Activated CD4-positive, alpha-beta T cell treated with anti-CD3 and anti-CD28 coated beads, Interleukin-2, amount 50 U/mL, for 1 hour (primary cell): ENCODE results near the gene SNX17.
A peak's percentile ranks its signal among the peaks of the same experiment; 100 is the strongest.

Source experiments
- DNase-seq: peaks from one replicate; pipeline ENCODE4 v3.0.0-alpha.2; 2020

The SNX17 gene

DNA sequence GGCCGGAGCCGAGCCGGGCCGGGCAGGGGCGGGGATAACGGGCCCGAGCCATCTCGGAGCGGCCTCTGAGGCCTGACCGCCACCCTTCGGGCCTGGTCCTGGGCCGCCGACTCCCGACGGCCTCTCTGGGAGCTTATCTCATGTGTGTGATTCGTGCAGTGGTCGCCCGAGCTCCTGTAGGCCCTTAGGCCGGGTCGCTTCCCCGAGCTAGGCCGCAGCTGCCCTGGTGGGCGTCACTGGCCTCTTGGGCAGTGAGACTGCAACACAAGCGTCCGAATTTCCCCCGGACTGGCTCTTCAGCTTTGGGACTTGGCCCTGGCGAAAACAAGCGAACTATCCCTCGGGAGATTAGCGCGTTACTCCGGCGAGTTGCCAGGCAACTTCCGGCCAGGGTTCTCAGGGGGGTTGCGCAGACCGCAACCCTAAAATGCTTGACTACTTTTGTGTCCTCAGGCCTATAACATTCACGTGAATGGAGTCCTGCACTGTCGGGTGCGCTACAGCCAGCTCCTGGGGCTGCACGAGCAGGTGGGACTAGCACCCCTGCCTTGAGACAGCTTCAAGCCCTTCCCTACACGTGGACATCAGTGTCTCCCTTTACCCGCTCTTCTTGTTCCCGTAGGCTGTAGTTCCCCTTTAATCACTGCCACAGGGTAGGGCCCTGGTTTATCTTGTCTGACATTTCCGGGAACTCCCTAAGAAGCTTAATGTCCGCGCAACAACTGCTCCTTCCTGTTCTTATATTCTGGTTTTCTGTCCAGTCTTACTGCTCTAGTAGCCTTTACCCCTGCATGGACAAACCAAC, 602 bp downstream of the SNX17 start:
- peak; percentile 18 for DNase-seq

DNA sequence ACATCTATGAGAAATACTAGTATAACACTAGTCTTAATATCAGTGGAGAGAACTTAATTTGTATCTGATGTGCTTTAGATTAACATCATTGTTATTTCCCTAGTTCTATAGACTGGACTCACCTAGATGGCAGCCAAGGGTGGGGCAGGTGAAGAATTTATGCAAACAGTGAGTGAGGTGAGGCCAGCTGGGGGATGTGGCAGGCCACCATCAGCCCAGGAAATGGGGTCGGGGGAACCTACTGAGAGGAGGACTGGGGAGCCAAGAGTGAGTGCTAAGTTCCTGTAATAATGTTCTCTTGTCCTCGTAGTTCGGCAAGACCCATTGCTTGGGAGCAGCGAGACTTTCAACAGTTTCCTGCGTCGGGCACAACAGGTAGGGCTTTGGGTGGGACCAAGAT, 2.5 kb downstream of the SNX17 start:
- no peak for DNase-seq

DNA sequence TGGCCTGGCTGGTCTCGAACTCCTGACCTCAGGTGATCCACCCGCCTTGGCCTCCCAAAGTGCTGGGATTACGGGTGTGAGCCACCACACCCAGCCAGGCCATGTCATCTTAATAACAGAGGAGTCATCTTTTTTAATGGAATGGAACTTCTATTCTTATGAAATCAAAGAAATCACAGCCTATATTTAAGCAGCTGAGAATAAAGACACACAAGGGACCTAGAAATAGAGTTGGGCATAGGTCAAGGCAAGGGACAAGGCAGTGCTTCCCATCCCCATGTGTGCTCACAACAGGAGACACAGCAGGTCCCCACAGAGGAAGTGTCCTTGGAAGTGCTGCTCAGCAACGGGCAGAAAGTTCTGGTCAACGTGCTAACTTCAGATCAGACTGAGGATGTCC, 3.2 kb downstream of the SNX17 start:
- DNase-seq, result no peak

DNA sequence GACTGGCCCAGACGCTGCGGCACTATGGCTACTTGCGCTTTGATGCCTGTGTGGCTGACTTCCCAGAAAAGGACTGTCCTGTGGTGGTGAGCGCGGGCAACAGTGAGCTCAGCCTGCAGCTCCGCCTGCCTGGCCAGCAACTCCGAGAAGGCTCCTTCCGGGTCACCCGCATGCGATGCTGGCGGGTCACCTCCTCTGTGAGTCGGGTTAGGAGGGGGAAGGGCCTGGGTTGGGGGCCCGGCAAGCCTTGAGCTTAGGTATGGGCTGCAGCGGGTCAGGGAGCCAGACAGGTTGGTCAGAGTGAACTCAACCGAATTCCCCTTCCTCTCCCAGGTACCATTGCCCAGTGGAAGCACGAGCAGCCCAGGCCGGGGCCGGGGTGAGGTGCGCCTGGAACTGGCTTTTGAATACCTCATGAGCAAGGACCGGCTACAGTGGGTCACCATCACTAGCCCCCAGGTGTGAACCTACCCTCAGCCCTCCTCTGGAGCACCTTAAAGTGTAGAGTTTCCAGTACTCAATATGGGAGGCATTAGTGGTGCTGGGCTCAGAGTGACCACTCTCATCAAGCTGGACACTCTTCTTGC, 5.2 kb downstream of the SNX17 start:
- no peak for DNase-seq

DNA sequence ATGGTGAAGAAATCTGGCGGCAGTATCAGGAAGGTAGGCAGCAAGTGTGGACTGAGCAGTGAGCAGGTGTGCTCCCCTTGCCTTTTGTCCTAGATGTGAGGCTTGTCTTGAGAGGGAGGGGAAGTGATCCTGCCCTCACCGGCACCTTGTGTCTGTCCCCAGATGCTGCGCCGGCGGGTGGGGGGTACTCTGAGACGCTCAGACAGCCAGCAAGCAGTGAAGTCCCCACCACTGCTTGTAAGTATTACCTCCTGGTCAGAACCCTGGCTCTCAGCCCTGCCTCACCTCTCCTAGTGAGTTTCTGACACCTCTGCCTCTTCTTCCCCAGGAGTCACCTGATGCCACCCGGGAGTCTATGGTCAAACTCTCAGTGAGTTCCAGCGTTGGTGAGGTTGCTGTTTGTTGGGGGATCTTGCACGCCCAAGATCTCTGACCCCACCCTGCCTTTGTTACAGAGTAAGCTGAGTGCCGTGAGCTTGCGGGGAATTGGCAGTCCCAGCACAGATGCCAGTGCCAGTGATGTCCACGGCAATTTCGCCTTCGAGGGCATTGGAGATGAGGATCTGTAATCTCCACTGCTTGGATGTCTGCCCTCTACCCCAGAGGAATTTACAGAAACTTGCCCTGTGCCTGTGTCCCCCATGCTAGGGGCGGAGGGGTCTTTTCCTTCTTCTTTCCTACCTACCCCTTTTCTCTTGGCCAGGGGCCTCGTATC, 5.9 kb downstream of the SNX17 start:
- no peak for DNase-seq

DNA sequence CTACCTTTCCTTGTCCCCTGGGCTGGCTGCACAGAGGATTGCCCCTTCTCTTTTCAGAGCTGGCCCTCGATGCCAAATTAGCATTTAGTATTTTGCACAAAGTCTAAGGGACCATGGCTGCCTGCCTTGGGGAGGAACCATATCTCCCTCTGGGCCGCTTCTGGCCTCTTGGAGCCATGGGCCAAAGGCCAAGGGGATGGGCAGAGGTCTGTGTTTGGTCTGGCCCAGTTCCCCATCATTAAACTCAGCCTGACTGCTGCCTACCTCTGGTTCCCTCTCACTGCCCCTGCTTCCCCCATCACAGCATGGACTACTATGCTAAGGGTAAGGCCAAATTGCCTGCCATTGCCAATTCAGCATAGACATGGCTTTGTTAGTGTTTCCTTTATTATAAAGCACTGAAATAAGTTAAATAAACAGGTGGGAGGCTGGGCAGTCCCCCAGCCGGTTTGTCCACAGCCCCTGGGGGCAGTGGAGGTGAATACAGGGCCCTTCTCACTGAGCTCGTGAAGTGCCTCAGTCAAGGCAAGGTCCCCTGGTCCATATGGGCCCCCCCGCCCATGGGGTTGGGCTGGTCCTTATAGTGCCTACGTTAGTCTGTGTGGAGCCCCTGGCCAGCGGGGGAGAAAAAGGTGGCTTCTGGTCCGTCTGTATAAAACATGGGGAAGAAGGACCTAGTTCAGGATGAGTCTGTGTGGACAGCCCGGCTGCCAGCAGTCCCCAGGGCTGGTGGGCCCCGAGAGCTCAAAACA, 6.6 kb downstream of the SNX17 start:
- no peak for DNase-seq

DNA sequence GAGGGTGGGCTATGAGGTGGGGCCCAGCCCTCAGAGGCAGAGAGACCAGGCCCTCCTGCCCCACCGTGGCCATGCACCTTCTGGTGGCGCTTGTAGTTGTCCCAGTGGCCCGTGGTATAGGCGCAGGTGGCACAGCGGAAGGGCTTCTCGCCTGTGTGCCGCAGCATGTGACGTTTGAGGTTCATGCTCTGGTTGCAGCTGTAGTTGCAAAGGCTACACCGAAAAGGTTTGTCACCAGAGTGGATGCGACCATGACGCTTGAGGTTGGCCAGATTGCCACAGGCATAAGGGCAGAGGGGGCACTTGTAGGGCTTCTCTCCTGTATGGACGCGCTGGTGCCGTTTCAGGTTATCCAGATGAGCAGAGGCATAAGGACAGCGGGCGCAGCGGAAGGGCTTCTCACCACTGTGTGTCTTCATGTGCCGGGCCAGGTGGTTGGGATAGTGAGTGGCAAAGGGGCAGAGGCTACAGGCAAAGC, 7.2 kb downstream of the SNX17 start:
- no peak for DNase-seq

DNA sequence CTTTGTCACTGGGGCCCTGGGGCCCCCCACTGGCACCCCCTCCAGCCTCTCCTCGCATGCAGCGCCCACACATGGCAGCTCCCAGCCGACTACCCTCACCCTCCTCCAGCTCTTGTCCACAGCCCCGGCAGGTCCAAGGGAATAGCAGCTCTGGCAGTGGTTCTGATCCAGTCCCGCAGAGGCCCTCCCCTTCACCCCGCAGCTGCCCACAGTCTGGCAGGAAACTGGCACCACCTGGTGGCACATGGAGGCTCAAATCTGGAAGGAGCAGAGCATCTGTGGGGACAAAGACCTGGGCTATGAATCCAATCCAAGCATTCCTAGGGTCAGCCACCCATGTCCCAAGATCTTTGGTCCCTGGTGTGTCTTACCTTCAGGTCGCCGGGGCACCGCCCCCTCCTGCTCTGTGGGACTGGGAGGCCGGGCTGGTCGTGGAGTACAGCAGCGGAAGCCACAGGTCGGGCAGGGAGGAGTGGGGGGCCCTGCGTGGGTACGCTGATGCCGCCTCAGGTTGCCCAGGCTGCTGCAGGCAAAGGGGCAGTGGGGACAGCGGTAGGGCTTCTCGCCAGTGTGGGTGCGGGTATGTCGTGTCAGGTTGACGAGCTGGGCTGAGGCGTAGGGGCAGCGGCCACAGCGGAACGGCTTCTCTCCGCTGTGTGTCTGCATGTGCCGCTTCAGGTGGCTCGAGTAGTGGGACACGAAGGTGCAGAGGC, 7.8 kb downstream of the SNX17 start:
- DNase-seq, result no peak

DNA sequence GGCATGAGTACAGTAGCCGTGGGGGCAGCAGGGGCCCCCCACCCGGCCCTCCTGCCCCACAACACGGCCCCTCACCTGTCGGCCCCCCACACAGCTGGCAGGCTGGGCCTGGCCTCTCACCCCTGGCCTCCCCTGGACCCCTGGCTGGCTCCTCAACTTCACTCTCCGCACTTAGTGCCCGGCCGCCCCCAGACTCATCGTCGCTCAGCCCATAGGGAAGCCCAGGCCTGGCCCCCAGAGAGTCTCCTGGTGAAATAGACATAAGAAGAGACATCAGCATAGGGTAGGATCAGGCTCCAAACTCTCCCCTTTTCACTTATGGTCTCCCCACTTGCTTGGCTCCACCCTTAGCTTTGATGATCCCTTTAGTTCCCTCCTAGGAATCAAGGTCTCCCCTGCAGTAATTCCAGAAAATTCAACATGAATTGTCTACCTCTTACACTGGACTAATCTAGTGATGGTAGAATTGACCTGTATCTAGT, 8.4 kb downstream of the SNX17 start:
- DNase-seq, result no peak

DNA sequence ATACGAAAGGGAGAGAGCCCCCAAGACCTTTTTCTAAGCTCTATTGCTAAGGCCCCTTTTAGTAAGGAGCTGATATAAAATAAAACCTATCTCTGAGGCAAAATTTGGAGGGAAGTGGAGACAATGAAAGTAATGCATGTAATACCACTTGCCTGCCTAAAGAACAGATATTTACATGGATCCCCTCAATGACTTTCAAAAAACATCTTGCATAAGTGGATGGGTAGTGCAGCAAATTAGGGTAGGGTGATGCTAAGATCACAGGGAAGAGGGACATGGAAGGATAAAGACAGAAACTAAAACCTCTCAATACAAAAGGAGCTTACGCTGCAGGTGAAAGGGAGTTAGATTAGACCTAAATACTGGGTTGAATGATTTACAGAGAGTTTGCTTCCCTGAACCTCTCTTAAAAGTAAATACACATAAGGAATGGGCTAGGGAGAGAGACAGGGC, 9.0 kb downstream of the SNX17 start:
- DNase-seq, result no peak

DNA sequence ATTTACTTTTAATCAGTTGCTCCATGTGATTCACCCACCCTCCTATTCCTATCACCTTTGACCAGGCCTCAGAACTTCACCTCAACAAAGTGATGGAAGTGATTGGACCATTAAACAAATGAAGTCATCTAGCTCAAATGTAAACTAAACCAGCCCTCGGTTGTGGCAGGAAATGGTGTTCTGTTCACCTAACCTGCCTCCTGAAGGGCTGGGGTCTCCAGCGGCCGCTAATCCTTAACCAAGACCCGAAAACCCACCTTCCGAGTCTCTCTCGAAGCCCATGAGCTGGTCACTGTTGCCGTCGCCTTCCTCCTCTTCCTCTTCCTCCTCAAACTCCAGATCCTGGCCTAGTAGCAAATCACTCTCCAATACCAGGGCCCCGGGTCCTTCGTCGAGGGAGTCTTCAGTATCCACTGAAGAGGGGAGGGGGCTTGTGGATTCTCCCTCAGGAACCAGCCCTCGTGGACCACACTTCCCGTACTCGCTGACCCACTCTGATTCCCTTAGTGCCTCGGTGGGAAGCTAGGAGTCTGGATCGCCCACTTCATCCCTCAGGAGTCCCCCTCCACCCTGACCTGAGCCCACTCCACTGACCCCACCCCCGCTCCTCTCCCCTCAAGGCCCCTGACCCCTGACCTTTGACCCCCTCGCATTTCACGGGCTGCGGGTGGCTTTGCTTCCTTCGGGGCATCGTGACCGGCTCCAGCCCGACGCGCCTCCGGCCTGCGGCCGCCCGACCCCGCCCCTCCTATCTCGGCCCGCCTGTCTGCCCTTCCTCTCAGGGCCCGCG, 9.6 kb downstream of the SNX17 start:
- peak; percentile 28 for DNase-seq

DNA sequence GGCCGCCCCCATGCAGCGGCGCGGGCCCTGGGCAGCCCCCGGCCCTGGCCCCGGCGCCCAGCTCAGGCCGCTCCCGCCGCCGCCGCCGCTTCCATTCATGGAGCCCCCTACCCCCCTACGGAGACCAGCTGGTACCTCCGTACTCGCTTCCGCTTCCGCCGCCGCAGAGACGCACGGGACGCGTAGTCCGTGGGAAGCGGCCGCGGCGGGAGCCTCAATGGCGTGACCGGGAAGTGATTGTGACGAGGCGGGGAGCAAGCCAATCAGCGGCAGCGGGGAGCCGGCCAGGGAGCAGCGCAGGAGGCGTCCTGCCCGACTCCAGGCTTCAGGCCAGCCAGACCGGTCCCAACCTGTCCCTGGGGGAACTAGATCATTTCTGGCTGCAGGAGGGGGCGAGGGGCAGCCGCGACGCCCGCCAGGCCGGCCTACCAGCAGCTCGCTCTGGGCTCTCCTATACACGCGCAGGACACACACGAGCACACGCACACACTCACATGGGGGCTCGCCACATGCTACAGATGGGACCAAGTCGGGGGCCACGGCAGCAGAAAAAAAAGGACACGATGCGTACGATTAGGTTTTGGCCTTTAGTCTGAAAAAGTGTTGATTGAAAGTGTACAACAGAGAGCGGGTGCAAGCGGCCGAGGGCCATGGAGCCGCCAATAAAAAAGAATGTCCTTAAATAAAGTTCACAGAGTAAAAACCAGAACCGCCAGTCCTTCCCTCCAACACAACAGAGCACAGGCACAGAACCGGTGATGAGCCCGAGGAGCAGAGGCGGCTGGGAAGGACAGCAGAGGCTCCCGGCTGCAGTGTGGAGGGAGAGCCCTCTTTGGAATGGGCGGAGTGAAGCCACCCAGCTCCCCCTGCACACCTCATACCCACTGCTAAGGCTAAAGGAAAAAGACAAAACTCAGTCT, 10.5 kb downstream of the SNX17 start, which contains the start of gene ZNF513:
Gene ZNF513 (minus strand): TSS at position 109 of the 920 bp plus-strand sequence. CDS start 208 bp downstream, outside the sequence.
- DNase-seq, result peak; percentile 84

DNA sequence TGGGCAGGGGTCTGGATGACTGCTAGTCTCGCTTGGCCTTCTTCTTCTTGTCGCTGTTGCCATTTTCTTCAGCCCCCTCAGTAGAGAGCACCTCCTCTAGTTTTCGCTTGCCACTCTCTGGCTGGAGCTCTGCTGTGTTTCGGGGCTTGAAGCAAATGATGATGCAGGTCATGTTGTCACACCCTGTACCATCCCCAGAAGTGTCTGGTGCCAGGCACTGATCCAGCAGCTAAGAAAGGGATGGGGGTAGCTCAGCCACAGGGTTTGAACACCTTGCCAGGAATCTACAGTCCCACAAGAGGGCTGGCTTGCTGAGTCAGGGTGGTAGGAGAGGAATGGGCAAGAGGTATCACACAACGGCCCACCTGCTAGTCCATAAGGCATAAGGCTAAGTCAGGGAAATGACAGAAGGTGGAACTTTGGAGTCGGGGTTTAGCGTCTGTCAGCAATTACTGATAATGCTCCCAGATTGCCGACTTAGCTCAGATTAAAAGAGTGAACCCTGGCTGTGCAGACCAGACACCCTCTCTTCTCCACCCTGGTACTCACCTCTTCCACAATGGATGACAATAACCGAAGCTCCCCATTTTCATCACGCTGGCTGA, 11.3 kb downstream of the SNX17 start:
- DNase-seq, result no peak

DNA sequence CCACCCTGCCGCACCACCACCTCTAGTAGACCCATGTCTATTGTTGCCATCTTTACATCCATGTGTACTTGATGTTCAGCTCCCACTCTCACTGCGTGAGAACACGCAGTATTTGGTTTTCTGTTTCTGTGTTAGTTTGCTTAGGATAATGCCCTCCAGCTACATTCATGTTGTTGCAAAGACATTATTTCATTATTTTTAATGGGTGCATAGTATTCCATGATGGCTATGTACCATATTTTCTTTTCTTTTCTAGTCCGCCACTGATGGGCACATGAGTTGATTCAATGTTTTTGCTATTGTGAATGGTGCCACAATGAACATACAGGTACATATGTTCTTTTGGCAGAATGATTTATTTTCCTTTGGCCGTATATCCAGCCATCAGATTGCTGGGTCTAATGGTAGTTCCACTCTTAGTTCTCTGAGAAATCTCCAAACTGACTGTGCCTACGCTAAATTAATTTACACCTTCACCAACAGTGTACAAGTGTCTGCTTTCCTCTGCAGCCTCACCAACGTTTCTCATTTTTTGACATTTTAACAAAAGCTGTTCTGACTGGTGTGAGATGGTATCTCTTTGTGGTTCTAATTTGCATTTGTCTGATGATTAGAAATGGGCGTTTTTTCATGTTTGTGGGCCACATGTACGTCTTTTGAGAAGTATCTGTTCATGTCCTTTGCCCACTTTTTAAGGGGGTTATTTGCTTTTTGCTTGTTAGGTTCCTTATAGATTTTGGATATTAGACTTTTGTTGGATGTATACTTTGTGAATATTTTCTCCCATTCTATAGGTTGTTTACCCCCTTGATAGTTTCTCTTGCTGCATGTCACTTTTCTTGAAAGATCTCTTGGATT, 20.6 kb downstream of the SNX17 start:
- no peak for DNase-seq

DNA sequence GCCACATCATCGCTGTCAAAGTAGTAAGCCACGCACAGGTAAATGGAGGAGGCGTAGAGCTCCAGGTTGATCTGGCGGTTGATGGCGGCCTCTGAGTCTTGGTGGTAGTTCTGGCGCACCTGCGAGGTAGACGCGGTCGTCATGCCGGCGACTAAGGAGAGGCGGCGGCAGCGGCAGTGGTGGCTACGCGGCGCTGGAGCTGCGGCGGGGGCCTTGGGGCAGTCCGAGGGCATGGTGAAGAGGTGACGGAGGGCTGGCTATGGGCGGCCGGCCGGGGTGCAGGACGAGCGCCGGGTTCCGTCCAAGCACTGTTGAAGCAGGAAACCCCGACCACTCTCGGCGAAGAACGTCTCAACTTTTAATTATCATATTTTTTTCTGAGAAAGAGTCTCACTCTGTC, 22.8 kb downstream of the SNX17 start:
- DNase-seq, result no peak

DNA sequence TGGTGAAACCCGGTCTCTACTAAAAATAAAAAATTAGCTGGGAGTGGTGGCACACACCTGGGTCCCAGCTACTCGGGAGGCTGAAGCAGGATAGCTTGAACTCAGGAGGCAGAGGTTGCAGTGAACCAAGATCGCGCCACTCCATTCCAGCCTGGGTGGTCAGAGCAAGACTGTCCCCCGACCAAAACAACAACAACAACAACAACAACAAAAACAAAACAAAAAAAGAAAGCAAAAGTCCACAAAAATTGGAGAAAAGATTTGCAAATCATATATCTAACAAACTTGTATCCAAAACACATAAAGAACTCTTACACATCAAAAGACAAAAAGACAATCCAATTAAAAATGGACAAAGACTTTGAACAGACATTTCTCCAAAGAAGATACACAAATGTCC, 28.5 kb downstream of the SNX17 start:
- no peak for DNase-seq

DNA sequence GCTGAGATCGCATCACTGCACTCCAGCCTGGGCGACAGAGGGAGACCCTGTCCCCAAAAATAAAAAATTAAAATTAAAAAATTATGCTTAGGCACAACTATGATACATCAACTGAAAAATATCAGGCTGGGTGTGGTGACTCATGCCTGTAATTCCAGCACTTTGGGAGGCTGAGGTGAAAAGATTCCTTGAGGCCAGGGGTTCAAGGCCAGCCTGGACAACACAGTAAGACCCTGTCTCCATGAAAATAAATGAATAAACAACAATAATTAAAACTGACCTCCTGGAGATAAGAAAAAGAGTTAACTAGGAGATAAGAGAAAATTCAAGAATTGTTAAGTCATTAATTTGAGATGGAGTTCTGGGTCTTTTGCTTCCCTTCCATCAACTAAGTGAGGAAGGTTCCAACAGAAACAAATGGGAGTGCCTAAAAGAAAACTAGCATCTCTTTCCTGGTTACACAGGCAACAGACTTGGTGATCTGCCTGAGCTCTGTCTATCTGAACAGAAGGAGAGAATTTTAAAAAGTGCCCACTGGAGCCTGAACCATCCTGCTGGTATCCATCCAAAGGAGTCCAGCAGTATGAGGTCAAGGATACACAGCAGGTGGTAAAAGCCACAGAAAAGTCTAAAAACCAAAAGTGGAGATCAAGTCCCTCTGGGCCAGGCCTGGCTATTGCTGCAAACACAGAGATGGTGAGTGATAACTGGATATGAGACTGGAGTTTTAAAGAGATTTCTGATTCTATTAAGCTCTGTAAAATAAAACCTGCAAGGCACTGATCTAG, 30.1 kb downstream of the SNX17 start:
- DNase-seq, result no peak
